Trophoblast cell (in vitro differentiated cells and primary cell): Measurements from ENCODE around the gene PPP1R9A.

Experiments
- DNase-seq, 2 donors: peaks; one replicate each; pipeline ENCODE4 v3.0.0-alpha.2; 2016
- H2AFZ ChIP-seq: 2 replicates; pipeline ENCODE4 v1.6.1; 2013; ENCODE audit warnings: low read length, moderate library complexity, mild to moderate bottlenecking; ENCODE audit not compliant: insufficient read depth, poor library complexity
- H2AK5ac ChIP-seq: 2 replicates; pipeline ENCODE4 v1.6.1; 2013; ENCODE audit warnings: mild to moderate bottlenecking, low read length
- H2BK120ac ChIP-seq: 2 replicates; pipeline ENCODE4 v1.6.1; 2013; ENCODE audit warnings: low read length, mild to moderate bottlenecking, moderate library complexity; ENCODE audit not compliant: insufficient read depth, poor library complexity
- H2BK12ac ChIP-seq: 2 replicates; pipeline ENCODE4 v1.6.1; 2013; ENCODE audit warnings: mild to moderate bottlenecking, low read length, moderate library complexity
- H2BK5ac ChIP-seq: 2 replicates; pipeline ENCODE4 v1.6.1; 2013; ENCODE audit warnings: low read length, low read depth, moderate library complexity, mild to moderate bottlenecking; ENCODE audit not compliant: poor library complexity
- H3K14ac ChIP-seq: 2 replicates; pipeline ENCODE4 v1.6.1; 2013; ENCODE audit warnings: mild to moderate bottlenecking, low read length
- H3K18ac ChIP-seq: 2 replicates; pipeline ENCODE4 v1.6.1; 2013; ENCODE audit warnings: mild to moderate bottlenecking, low read length
- H3K23ac ChIP-seq: 2 replicates; pipeline ENCODE4 v1.6.1; 2013; ENCODE audit warnings: low read length
- H3K27ac ChIP-seq: 2 replicates; pipeline ENCODE4 v1.5.1; 2013; ENCODE audit warnings: low read depth, mild to moderate bottlenecking, inconsistent platforms, low read length, moderate library complexity
- H3K27me3 ChIP-seq: 2 replicates; pipeline ENCODE4 v1.6.1; 2013; ENCODE audit warnings: inconsistent platforms, mild to moderate bottlenecking, low read length, moderate library complexity; ENCODE audit not compliant: insufficient read depth
- H3K36me3 ChIP-seq, 2 experiments: 1 replicate in 1 of 2; 2 replicates in 1 of 2; pipeline ENCODE4 v1.6.1; 2013; ENCODE audit warnings: low read length in 2 of 2, mild to moderate bottlenecking in 2 of 2, moderate library complexity in 1 of 2; ENCODE audit not compliant: insufficient read depth in 2 of 2, control insufficient read depth in 1 of 2
- H3K4ac ChIP-seq: 2 replicates; pipeline ENCODE4 v1.6.1; 2013; ENCODE audit warnings: low read depth, mild to moderate bottlenecking, low read length, moderate library complexity
- H3K4me1 ChIP-seq, 2 experiments: 1 replicate in 1 of 2; 2 replicates in 1 of 2; pipeline ENCODE4 v1.6.1; 2013; ENCODE audit warnings: low read length in 2 of 2, mild to moderate bottlenecking in 2 of 2, moderate library complexity in 1 of 2; ENCODE audit not compliant: insufficient read depth in 2 of 2, control insufficient read depth in 1 of 2
- H3K4me2 ChIP-seq: 2 replicates; pipeline ENCODE4 v1.6.1; 2013; ENCODE audit warnings: inconsistent platforms, mild to moderate bottlenecking, low read length, moderate library complexity
- H3K4me3 ChIP-seq: 2 replicates; pipeline ENCODE4 v1.5.1; 2013; ENCODE audit warnings: mild to moderate bottlenecking, low read depth, low read length, inconsistent platforms
- H3K79me1 ChIP-seq: one replicate; pipeline ENCODE4 v1.6.1; 2013; ENCODE audit warnings: low read length
- H3K79me2 ChIP-seq: 2 replicates; pipeline ENCODE4 v1.6.1; 2013; ENCODE audit warnings: low read length, mild to moderate bottlenecking; ENCODE audit not compliant: control insufficient read depth, insufficient read depth, poor library complexity
- H3K9ac ChIP-seq: 2 replicates; pipeline ENCODE4 v1.6.1; 2013; ENCODE audit warnings: mild to moderate bottlenecking, low read length
- H3K9me3 ChIP-seq: 2 replicates; pipeline ENCODE4 v1.6.1; 2013; ENCODE audit warnings: low read depth, mild to moderate bottlenecking, control low read depth, inconsistent platforms, low read length; ENCODE audit not compliant: insufficient read depth
- H4K12ac ChIP-seq: 2 replicates; pipeline ENCODE4 v1.6.1; 2013; ENCODE audit warnings: low read depth, mild to moderate bottlenecking, low read length, moderate library complexity
- H4K8ac ChIP-seq: 2 replicates; pipeline ENCODE4 v1.6.1; 2013; ENCODE audit warnings: low read depth, mild to moderate bottlenecking, low read length, moderate library complexity
- H4K91ac ChIP-seq: one replicate; pipeline ENCODE4 v1.6.1; 2013; ENCODE audit warnings: low read depth, mild to moderate bottlenecking, low read length, moderate library complexity
- WGBS: extraction: QIAGEN DNeasy Blood & Tissue Kit; methylation state at CpG from one replicate; pipeline ENCODE4 v1.1.7; 2013; ENCODE audit warnings: missing lambda C conversion rate; ENCODE audit not compliant: insufficient read length, insufficient coverage; ENCODE audit errors: extremely low coverage; 5-methylcytosine and 5-hydroxymethylcytosine counted together

The PPP1R9A gene

DNA sequence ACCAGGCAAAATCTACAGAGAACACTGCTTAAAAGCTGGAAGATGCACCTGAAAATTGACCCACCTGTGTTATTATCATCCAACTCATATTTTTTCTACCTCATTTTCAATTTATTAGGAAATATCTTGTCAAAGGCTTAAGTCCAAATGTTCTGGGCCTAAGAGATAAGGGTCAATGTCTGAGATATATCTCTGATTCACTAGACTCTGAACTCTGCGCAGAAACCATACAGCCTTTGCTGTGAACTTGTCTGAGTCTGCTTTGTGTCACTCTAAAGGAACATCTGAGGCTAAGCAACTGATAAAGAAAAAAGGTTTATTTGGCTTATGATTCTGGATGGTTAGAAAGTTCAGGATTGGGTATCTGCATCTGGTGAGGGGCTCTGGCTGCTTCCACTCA, 413.3 kb downstream of the PPP1R9A start:
- Histone ChIP-seq H3K14ac (no peak overlapping the region), H3K27me3 (no peaks in the 10 kb centered on the region), H3K36me3 (no peaks in the 10 kb centered on the region), H3K9me3 (no peaks in the 10 kb centered on the region), H3K79me2 (no peaks in the 10 kb centered on the region), H3K4me2 (no peak overlapping the region), H2AFZ (no peak overlapping the region), H3K9ac (no peak overlapping the region), H2BK5ac (no peak overlapping the region), H3K23ac (no peak overlapping the region), H3K18ac (no peak overlapping the region), H3K4ac (no peak overlapping the region), H4K12ac (no peak overlapping the region), H2BK120ac (no peak overlapping the region), H3K4me3 (no peak overlapping the region), H4K91ac (no peak overlapping the region), H3K27ac (no peak overlapping the region), H2AK5ac (no peak overlapping the region), H3K79me1 (no peaks in the 10 kb centered on the region), H4K8ac (no peak overlapping the region), H2BK12ac (no peak overlapping the region), H3K4me1 (no peaks in the 10 kb centered on the region)
- DNase-seq: no peak
- no CpG with 5 or more reads among the region's 1 CpG for WGBS

- H3K27me3 ChIP-seq: no peaks in the 10 kb centered on the region
- no peak overlapping the region for H3K4me3 ChIP-seq
- no peak overlapping the region for H3K27ac ChIP-seq
- no peak overlapping the region for H2BK12ac ChIP-seq
- no peak overlapping the region for H3K18ac ChIP-seq
- H3K14ac ChIP-seq: no peak overlapping the region
- no peaks in the 10 kb centered on the region for H3K79me1 ChIP-seq
- no peak for DNase-seq
- H2BK5ac ChIP-seq: no peak overlapping the region
- H3K9ac ChIP-seq: no peak overlapping the region
- no peak overlapping the region for H3K4ac ChIP-seq
- no peak overlapping the region for H2BK120ac ChIP-seq
- H4K8ac ChIP-seq: no peak overlapping the region
- WGBS: no CpG with 5 or more reads among the region's 1 CpG
- no peaks in the 10 kb centered on the region for H3K79me2 ChIP-seq
- H3K36me3 ChIP-seq: no peaks in the 10 kb centered on the region
- no peak overlapping the region for H2AK5ac ChIP-seq
- H3K4me2 ChIP-seq: no peak overlapping the region
- H3K4me1 ChIP-seq: no peaks in the 10 kb centered on the region
- no peaks in the 10 kb centered on the region for H3K9me3 ChIP-seq
- no peak overlapping the region for H3K23ac ChIP-seq
- H4K12ac ChIP-seq: no peak overlapping the region
- no peak overlapping the region for H4K91ac ChIP-seq
- no peak overlapping the region for H2AFZ ChIP-seq
Measured at GRCh38 chr7:95321720-95322119, 414.3 kb downstream of the PPP1R9A start.

DNA sequence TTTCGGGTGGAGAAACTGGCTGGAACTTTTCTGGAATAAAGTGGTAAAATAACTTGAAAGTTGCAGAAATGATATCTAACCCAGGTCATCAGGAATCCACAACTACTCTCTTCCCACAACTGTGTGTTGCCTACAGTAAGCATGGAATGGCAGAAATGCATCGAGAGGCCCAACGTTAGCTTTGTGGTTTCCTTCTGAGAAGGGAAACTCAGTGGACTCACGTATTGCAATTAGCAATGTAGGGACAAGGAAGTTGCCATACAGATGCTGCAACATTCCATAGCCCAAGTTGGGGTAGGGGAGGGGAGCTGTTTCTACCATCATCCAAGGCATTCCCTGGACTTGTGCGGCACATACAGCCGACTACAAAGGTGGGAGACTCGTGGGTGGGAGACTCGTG, 415.0 kb downstream of the PPP1R9A start:
- no peak overlapping the region for H2BK120ac ChIP-seq
- no peak overlapping the region for H4K8ac ChIP-seq
- H4K12ac ChIP-seq: no peak overlapping the region
- H3K4me3 ChIP-seq: no peak overlapping the region
- H4K91ac ChIP-seq: no peak overlapping the region
- no peak overlapping the region for H2BK5ac ChIP-seq
- no peak overlapping the region for H3K4ac ChIP-seq
- no peaks in the 10 kb centered on the region for H3K36me3 ChIP-seq
- H3K27ac ChIP-seq: no peak overlapping the region
- DNase-seq: no peak
- no peaks in the 10 kb centered on the region for H3K79me2 ChIP-seq
- H2BK12ac ChIP-seq: no peak overlapping the region
- H3K9me3 ChIP-seq: no peaks in the 10 kb centered on the region
- no peak overlapping the region for H3K9ac ChIP-seq
- no peaks in the 10 kb centered on the region for H3K79me1 ChIP-seq
- no peak overlapping the region for H2AK5ac ChIP-seq
- H3K27me3 ChIP-seq: no peaks in the 10 kb centered on the region
- no peak overlapping the region for H3K14ac ChIP-seq
- no peaks in the 10 kb centered on the region for H3K4me1 ChIP-seq
- no peak overlapping the region for H2AFZ ChIP-seq
- H3K18ac ChIP-seq: no peak overlapping the region
- WGBS: no CpG with 5 or more reads among the region's 8 CpGs
- no peak overlapping the region for H3K4me2 ChIP-seq
- no peak overlapping the region for H3K23ac ChIP-seq

- H4K8ac ChIP-seq: no peak overlapping the region
- H4K91ac ChIP-seq: no peak overlapping the region
- no peaks in the 10 kb centered on the region for H3K79me1 ChIP-seq
- no peaks in the 10 kb centered on the region for H3K27me3 ChIP-seq
- H4K12ac ChIP-seq: no peak overlapping the region
- no peak overlapping the region for H2AK5ac ChIP-seq
- no peak overlapping the region for H3K27ac ChIP-seq
- no peak overlapping the region for H3K18ac ChIP-seq
- no peak overlapping the region for H3K4me3 ChIP-seq
- no peak overlapping the region for H3K9ac ChIP-seq
- H2BK120ac ChIP-seq: no peak overlapping the region
- no peak for DNase-seq
- no peak overlapping the region for H3K4me2 ChIP-seq
- no peak overlapping the region for H3K14ac ChIP-seq
- no peak overlapping the region for H3K23ac ChIP-seq
- H2BK12ac ChIP-seq: no peak overlapping the region
- H2AFZ ChIP-seq: no peak overlapping the region
- H3K4ac ChIP-seq: no peak overlapping the region
- no peaks in the 10 kb centered on the region for H3K79me2 ChIP-seq
- H3K4me1 ChIP-seq: no peaks in the 10 kb centered on the region
- H3K36me3 ChIP-seq: no peaks in the 10 kb centered on the region
- no CpG with 5 or more reads among the region's 2 CpGs for WGBS
- H3K9me3 ChIP-seq: no peaks in the 10 kb centered on the region
- no peak overlapping the region for H2BK5ac ChIP-seq
Measured at GRCh38 chr7:95322854-95323253, 415.5 kb downstream of the PPP1R9A start.
